ENCODE data around the gene KCNIP1.

KCNIP1 gene

GRCh38 chr5:170590566-170590965 is 86.7 kb downstream of the KCNIP1 start:
- no peak for DNase-seq (ENCODE audit: low read depth in 3 of 3, low spot score in 1 of 3)

DNA sequence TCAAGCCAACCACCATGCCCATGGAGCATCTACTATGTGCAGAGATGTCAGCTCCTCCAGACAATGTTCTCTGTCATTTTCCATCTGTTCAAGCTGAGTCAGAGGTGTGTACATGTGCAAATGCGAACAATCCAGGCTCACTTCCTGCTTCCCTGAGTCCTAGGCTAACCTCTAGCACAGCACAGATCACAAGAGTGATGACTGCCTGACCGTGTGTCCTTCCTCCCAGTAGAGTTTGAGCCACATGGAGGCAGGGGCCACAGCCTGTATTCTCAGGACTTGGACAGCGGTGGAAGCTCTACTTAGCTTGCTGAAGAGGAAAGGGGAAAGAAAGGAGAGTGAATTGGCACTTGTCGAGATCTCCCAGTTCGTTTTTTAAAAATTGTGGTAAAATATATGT is 87.2 kb downstream of the KCNIP1 start:
- no peak for DNase-seq (ENCODE audit: low read depth in 3 of 3, low spot score in 1 of 3)

- no peak for DNase-seq (ENCODE audit: low read depth in 3 of 3, low spot score in 1 of 3)
Observed at GRCh38 chr5:170596482-170597044, 92.7 kb downstream of the KCNIP1 start.

GRCh38 chr5:170597109-170597751 is 93.4 kb downstream of the KCNIP1 start:
- no peak for DNase-seq (ENCODE audit: low read depth in 3 of 3, low spot score in 1 of 3)

DNA sequence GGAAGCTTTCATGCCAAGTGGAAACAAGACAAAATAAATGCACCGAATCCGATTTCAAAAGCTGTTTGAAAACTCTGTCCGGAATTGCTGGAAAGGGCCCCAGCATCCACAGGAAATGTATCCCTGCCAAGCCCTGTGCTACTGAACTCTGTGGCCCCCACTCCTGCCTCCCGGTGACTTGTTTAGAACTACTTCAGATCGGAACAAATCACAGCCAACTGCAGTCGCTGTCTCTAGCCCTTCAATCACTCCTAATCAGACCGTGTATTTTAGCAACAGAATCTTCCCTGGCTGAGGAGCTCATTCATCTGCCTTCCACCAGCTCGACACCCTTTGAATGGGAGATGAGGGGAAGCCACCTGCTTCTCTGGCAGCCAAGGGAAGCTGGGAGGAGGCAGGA is 94.1 kb downstream of the KCNIP1 start:
- no peak for DNase-seq (ENCODE audit: low read depth in 3 of 3, low spot score in 1 of 3)

- no peak for DNase-seq (ENCODE audit: low read depth in 3 of 3, low spot score in 1 of 3)
Observed at GRCh38 chr5:170599756-170600155, 95.9 kb downstream of the KCNIP1 start.

DNA sequence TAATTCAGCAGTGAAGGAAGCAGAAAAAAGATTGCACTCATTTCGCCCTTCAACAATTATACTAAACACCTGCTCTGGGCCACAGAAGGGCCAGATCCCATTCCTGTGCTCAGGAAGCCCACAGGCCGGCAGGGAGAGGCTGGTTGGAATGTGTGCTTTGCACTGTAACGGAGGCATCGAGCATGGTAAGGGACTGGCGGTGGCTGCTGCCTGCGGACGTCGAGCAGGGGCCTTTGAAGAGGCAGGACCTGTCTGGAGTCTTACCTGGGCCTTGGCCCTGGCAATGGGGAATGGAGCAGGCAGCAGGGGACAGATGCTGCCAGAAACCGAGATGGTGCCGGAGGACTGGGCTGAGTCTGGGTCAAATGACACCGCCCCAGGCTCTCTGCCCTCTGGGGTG is 97.8 kb downstream of the KCNIP1 start:
- no peak for DNase-seq (ENCODE audit: low read depth in 3 of 3, low spot score in 1 of 3)

DNA sequence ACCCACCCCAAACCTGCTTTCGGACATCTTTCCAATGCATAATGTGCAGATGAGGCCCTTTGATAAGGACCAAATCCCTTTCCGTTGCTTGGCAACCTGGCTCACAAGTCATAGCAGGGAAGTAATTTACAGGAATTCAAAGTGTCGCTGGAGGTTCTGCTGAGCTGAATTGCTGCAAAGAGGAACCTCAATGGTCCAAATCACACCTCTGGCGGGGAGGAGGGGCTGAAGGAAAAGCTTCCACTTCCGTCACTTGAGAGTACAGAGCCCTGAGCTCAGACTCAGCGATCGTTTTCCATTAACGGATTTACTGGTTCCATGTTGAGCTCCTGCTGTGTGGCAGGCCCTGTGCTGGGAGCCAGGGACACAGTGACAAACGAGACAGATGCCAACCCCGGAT is 99.3 kb downstream of the KCNIP1 start:
- no peak for DNase-seq (ENCODE audit: low read depth in 3 of 3, low spot score in 1 of 3)

DNA sequence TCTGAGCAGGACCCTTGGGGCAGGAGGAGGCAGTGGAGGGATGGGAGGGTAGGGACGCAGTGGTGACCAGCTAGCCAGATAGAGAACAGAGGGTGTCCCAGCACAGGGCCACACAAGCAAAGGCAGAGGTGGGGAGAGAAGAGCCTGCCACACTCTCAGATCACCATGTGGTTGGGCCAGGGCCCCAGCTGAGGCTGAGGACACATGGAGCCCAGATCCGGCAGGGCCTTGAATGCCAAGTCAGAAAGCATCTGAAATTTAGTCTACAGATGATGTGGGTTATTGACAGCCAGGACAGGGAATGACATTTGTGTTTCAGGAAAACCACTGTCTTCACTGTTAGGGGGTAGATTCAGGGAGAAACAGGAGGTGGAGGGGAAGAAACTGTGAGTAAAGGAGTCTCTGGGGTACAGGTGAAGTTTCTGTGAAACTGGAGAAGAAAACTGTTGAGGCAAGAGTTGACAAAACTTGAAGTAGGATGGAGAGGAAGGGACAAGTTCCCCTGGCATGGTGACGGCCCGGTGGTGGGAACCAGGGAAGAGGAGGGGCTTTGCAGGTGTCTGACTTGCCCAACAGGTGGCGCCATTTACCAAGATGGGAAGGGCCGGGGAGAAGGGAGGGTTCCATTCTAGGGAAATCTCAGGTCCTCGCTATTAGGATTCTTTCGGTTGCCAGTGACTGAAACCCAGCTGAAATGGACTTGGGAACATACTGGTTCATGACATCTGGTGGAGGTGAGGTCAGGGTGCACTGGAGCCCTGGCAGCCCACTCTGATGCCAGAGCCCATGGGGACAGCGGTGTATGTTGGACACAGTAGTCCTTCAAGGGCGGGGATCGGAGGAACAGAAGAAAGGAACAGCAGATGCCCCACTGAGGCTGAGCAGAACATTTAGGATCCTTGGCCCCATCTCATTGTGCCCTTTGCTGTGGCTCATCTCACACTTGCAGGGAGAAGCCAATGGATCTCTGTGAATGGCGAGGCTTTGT is 100.1 kb downstream of the KCNIP1 start:
- DNase-seq (ENCODE audit: low read depth in 3 of 3, low spot score in 1 of 3), result no peak

- no peak for DNase-seq (ENCODE audit: low read depth in 3 of 3, low spot score in 1 of 3)
Observed at GRCh38 chr5:170606941-170607340, 103.1 kb downstream of the KCNIP1 start.

GRCh38 chr5:170611449-170612090 is 107.8 kb downstream of the KCNIP1 start:
- no peak for DNase-seq (ENCODE audit: low read depth in 3 of 3, low spot score in 1 of 3)

- DNase-seq (ENCODE audit: low read depth in 3 of 3, low spot score in 1 of 3), result no peak
Observed at GRCh38 chr5:170612256-170612678, 108.4 kb downstream of the KCNIP1 start.

DNA sequence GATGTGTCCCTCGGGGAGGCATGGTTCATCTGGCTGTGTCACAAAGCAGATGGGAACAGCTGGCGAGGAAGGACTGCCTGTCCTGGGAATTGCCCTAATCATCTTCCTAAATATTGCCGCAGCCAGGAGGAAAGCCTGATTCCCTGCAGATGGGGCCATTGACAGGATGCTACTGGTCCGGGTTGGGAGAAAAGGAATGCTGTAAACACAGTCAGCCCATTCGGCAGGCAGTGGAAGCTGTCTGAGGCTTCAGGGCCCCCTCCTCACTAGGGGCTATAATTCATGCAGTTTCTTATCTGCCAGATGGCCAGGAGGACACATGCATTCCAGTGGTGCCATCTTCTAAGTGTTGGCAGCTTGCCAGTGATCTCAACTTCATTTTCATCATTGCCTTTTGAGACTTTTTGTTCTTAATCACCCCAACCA is 110.3 kb downstream of the KCNIP1 start:
- DNase-seq (ENCODE audit: low read depth in 3 of 3, low spot score in 1 of 3), result no peak

GRCh38 chr5:170614720-170615119 is 110.9 kb downstream of the KCNIP1 start:
- no peak for DNase-seq (ENCODE audit: low read depth in 3 of 3, low spot score in 1 of 3)

GRCh38 chr5:170617533-170618490 is 114.0 kb downstream of the KCNIP1 start:
- DNase-seq (ENCODE audit: low read depth in 3 of 3, low spot score in 1 of 3), result no peak

- DNase-seq (ENCODE audit: low read depth in 3 of 3, low spot score in 1 of 3), result no peak
Observed at GRCh38 chr5:170619869-170620268, 116.0 kb downstream of the KCNIP1 start.

- DNase-seq (ENCODE audit: low read depth in 3 of 3, low spot score in 1 of 3), result no peak
Observed at GRCh38 chr5:170622933-170623332, 119.1 kb downstream of the KCNIP1 start.

- DNase-seq (ENCODE audit: low read depth in 3 of 3, low spot score in 1 of 3), result no peak
Observed at GRCh38 chr5:170623576-170624181, 119.9 kb downstream of the KCNIP1 start.

- no peak for DNase-seq (ENCODE audit: low read depth in 3 of 3, low spot score in 1 of 3)
Observed at GRCh38 chr5:170625221-170626165, 121.7 kb downstream of the KCNIP1 start.

All from stimulated activated CD4-positive, alpha-beta T cell treated with anti-CD3 and anti-CD28 coated beads, TNF-alpha, amount 100 ng/mL, for 1 hour (primary cell).